Activated CD4-positive, alpha-beta T cell treated with anti-CD3 and anti-CD28 coated beads, Interleukin-2, Interleukin-4, amounts not matched to agents 100 ng/mL and 50 ng/mL, durations not matched to agents 16 hours and 8 hours (primary cell): Measurements from ENCODE around the gene AXIN1.
"Not testable (repeated sequence)": the region's sequence is repeated elsewhere in the genome, so short reads cannot be mapped to it uniquely, and the experiment has no call there.

Source experiments
- DNase-seq: peaks from one replicate; pipeline ENCODE4 v3.0.0-alpha.2; 2020; ENCODE audit warnings: low spot score

The AXIN1 gene

DNA sequence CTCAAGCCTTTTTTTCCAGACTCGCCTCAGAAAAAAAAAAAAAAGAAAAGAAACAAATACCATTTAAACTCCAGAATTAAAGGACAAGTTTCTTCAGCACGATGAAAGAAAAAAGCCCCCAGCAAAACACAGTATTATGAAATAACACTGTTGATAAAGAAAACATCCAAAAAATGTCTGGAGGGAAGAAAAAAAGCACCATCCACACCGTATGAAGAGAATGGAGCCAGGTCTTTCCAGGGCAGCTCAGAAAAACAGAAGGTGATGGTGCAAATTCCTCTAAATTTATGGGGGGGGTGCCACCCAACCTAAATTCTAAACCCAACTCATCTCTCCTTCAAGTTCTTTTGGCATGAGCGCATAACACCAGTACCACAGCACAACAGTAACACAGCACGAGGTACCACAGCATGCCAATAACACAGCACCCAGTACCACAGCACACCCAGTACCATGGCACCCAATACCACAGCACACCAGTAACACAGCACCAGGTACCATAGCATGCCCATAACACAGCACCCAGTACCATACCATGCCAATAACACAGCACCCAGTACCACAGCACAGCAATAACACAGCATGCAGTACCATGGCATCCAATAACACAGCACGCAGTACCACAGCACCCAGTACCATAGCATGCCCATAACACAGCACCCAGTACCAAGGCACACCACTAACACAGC, 19.0 kb downstream of the AXIN1 start:
- no peak for DNase-seq

- not testable (repeated sequence) for DNase-seq
Observed at GRCh38 chr16:331181-331814, 21.2 kb downstream of the AXIN1 start.

- no peak for DNase-seq
Observed at GRCh38 chr16:330741-331140, 21.8 kb downstream of the AXIN1 start.

- no peak for DNase-seq
Observed at GRCh38 chr16:325375-326145, 27.0 kb downstream of the AXIN1 start.

GRCh38 chr16:324451-325334, 27.8 kb downstream of the AXIN1 start:
- DNase-seq: peak; percentile 22

DNA sequence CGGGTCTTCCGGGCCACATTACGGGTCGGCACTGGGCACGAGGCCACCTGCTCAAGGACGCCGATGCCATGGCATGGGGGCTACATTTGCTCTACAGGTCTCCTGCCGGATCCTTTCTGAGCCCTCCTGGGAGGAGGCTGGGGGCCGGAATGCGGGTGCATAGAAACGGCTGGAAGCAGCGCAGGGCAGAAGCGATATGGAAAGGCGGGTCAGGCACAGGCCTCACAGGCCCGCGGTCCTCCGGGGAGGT, 28.4 kb downstream of the AXIN1 start:
- no peak for DNase-seq

DNA sequence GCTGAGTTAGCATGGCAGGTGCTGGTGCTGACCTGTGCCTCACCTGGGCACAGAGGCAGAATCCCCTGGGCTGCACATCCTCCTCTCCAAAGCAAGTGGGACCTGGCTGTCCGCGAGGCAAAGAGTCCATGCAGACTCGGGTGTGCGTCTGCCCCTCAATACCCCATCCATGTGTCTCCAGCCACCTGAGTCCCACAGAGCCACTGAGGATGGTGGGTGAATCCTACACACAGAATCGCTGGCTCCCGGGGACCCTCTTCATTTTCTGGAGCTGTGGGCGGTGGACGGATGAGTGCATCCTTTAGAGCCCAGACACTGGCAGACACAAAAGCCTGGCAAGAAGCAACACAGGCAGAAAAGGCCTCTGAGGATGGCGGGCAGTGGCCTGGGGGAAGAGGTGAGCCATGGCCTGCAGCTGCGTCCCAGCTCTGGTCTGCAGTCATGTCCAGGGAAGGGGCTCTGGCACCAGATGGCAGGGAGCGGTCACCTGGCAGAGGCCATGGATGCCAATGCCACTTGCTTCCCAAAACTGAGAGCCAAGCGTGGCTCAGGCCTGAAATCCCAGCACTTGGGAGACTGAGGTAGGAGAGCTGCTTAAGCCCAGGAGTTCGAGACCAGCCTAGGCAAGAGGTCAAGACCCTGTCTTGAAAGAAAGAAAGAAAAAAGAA, 29.9 kb downstream of the AXIN1 start:
- no peak for DNase-seq

DNA sequence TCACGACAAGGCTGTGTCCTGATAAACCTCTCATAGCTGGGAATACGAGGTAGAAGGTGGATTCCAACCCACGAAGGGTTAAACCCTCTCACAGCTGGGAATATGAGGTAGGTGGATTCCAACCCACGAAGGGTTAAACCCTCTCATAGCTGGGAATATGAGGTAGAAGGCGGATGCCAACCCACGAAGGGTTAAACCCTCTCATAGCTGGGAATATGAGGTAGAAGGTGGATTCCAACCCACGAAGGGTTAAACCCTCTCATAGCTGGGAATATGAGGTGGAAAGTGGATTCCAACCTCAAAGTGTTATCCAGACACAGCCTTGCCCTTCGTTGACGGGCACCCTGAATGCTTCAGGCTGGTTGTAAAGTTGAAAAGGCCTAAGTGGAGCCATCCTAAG, 31.0 kb downstream of the AXIN1 start:
- DNase-seq: no peak

DNA sequence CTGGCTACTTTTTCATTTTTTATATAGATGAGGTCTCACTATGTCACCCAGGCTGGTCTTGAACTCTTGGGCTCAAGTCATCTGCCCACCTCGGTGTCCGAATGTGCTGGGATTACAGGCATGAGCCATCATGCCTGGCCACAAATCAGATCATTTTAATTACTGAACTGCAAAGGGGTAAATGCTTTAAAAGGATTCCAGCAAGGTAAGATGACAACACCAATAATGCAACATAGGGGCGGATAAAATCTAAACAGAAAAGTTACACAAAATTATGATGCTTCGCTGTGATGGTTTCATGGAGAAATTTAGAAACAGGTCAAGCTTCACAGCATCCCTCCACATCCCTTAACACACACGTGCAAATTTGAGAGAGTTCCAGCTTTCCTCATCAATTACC, 32.3 kb downstream of the AXIN1 start:
- DNase-seq: no peak

- DNase-seq: no peak
Observed at GRCh38 chr16:318628-319027, 33.9 kb downstream of the AXIN1 start.

DNA sequence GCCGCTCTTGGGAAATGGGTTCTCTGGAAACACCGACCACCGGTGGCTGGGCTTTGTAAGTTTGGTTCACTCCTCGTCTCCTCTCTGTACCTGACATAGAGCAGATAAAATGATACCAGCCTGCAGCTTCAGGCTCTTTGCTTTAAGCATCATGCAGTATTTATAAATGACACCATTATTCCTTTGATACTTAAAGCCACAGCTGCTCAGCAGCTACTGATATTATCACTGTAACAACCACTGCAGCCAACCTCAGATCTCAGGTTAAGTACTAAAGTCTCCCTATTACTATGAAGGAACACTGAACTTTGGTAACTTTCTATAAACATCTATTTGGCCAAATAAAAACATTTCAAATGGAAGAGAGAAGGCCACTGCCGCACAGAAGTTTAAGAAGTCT, 34.9 kb downstream of the AXIN1 start:
- DNase-seq: no peak

DNA sequence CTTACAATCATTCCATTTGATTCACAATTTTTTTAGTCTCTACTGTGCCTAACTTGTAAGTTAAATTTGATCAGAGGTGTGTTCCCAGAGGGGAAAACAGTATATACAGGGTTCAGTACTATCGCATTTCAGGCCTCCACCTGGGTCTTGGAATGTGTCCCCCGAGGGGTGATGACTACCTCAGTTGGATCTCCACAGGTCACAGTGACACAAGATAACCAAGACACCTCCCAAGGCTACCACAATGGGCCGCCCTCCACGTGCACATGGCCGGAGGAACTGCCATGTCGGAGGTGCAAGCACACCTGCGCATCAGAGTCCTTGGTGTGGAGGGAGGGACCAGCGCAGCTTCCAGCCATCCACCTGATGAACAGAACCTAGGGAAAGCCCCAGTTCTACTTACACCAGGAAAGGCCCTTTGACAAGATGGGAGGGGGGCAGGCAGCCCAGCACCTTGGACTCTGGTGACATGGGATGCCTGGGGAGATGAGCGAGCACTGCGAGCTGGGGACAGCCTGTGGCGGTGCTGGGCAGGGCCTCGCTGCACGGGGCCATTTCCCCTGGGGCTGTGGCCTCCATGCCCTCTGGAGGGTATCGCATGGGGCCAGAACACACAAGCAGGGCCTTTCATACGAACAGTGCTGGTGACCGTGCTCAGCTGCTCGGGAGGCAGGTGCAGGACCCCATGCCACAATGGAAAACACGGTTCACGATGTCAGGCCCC, 35.6 kb downstream of the AXIN1 start:
- DNase-seq: no peak

DNA sequence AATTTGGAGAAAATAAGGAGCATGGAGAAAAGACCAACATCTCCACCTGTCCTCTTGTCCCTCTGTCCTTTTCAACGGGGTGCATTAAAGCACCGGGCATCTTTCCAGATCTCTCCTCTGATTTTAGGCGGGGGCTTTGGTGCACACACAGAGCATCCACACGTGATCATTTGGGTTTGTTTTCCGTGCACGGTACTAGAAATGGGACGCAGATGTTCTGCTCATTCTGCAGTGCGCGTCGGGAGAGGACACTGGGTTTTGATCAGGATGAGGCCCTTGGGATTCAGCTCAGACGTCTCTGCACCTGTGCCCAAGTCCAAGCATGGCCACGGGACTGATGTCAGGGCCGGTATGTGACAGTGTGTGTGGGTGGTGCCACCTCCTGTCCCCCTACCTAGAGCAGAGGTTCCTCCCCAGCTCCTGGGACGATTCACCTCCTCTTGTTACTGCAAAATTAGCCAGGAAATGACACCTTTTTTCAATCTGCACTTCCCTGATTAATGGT, 37.7 kb downstream of the AXIN1 start:
- DNase-seq: no peak

DNA sequence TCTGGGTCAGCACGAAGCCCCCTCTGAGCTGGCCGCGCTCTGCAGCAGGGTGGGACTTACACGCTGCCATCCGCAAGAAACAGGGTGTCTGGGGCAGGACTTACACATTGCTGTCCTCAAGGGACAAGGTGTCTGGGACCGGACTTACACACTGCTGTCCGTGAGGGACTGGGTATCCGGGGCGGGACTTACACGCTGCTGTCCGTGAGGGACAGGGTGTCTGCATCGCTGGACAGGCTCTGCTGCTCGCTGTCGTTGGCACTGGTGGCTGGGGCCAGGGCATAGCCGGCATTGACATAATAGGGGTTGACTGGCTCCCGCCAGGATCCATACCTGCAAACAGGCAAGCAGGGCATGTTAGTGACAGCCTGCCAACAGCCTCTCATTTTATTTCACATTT, 38.2 kb downstream of the AXIN1 start:
- no peak for DNase-seq

DNA sequence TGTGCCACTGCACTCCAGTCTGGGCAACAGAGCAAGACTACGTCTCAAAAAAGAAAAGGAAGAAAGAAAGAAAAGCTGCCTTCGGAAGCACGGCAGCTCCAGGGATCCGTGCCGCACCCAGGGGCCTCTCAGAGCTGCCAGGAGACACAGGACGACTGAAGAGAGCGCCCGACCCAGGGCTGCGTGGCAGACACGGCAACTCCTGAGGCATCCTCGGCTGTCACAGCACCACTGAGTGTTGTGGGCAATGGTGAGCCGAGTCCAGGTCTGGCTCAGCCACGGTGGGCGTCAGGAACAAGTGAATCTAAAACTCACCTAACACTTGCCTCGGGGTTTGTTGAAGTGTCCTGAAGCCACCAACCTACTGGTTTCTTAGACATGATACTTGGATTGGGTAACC, 40.8 kb downstream of the AXIN1 start:
- no peak for DNase-seq

DNA sequence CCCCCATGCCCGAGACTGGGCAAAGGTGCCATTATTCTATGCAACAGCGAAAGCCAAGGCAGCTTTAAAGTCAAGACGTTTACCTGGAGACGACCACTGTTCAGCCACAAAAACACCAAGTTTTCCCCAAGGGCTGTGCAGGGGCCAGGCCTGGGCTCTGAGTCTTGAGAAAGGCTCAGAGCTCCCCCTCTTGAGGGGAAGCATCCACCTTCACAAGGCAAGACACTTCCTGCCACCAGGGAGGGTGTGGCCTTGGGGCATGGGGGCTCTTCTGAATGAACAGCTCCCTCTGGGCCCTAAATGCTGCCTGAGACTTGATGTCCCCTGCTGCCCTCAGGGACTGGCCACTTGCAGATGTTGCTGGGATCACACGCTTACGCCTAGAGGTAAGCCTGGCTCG, 43.0 kb downstream of the AXIN1 start:
- DNase-seq: no peak

DNA sequence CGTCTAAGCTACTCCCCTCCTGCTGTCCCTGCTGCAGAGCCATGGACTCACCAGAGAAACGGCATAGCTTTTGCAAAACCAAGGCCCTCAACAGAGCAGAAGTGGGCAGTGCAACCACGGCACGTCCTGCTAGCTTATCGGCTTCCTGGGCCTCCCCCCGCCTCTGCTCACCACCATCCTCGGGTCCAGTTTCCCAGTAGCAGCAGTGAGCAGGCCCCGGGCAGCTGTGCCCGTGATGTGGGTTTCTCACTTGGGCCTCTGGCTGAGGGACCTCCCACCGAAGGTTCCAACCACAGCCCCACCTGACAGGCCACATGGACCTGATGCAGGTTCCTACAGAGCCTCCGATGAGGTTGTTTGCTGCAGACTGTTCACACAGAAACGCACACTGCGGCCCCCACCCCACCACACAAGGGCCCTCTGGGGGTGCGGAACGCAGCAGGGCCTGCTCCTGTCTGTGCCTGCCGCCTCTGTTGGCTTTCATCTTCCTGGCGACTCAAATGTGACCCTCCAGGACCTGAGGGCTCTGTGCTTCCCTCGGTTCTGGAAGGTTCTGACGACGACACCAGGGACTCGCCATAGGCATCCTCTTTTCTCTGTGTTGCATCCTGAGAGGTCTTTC, 44.7 kb downstream of the AXIN1 start:
- DNase-seq: no peak

GRCh38 chr16:306911-307370, 45.6 kb downstream of the AXIN1 start:
- DNase-seq: no peak

DNA sequence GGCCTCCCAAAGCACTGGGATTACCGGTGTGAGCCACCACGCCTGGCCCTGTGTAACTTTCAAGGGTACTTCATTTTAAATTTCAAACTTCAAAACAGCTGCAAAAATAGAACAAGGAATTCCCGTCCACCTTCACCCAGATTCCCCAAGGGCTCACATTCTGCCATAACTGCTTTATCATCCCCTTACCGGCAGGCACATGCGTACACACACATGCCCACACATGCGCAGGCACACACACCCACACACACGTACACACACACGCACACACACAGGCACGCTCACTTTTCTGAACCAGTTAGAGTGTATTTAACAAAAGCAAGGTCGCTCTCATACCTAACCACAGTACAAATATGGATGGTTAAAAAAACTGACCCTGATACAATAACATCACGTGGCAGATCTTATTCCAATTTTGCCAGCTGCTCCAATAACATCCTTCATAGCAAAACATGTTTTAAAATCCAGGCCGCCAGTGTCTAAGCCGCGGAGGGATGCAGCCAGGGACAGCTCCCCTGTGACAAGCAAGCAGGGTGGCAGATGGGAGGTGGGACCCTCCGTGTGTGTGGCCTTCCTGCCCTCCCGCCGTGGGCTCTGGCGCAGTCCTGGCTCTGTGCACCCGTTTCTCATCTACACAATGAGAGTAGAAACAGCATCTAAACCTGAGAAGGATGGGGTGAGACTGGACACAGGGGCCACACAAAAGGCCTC, 46.5 kb downstream of the AXIN1 start:
- DNase-seq: no peak
